GM21360 (cell line): ENCODE results near the gene FEM1A.
"Not testable (repeated sequence)": the region's sequence is repeated elsewhere in the genome, so short reads cannot be mapped to it uniquely, and the experiment has no call there.

Source experiments
- ATAC-seq: cut with Tn5 transposase; IDR thresholded peaks from one replicate; pipeline ENCODE4 v1.9.1; 2021; ENCODE audit warnings: mild to moderate bottlenecking, moderate library complexity; ENCODE audit not compliant: unreplicated experiment

Gene FEM1A

DNA sequence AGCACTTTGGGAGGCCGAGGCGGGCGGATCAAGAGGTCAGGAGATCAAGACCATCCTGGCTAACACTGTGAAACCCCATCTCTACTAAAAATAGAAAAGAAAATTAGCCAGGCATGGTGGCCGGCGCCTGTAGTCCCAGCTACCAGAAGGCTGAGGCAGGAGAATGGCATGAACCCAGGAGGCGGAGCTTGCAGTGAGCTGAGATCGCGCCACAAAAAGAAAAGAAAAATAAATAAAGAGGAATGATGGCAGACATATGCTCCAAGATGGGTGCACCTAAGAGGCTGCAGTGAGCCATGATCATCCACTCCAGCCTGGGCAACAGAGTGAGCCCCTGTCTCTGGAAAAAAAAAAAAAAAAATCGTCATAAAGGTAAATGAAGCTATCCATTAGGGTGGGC, 54.4 kb downstream of the FEM1A start:
- not testable (repeated sequence) for ATAC-seq

DNA sequence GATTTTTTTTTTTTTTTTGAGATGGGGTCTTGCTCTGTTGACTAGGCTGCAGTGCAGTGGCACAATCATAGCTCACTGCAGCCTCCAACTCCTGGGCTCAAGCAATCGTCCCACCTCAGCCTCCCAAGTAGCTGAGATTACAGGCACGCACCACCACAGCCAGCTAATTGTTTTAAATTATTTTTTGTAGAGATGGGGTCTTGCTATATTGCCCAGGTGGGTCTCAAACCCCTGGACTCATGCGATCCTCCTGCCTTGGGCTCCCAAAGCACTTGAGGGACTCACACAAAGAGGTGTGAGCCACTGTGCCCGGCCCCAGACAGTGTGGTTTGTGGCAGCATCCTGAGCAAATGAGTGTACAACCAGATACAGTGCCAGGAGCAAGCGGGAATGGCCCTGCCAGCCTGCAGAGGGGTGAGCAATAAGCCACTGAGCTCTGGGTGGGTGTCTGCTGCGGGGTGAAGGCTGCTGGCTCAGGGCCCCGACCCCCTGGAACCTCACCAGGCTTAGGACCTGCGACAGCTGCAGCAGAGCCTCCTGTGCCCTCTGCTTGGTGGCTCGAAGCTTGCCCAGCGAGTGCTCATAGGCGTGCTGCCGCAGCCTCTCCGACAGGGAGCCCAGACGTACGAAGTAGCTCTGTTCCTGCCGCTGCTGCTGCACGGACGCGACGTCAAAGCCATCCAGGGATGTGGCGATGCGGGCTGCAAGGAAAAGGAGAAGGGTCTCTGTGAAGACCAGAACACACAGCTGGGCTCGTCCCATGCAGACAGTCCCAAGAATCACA, 55.8 kb downstream of the FEM1A start:
- no peak for ATAC-seq

GRCh38 chr19:4849019-4849418, 57.5 kb downstream of the FEM1A start:
- ATAC-seq = no peak
